ENCODE measurements around the gene AIG1. TPM values are rescaled to one million over a fixed set of nuclear protein-coding genes. Genes with fewer than 3 reads are reported as not detected.

AIG1 gene
- total RNA-seq, 1 donor, result 70.9 TPM

DNA sequence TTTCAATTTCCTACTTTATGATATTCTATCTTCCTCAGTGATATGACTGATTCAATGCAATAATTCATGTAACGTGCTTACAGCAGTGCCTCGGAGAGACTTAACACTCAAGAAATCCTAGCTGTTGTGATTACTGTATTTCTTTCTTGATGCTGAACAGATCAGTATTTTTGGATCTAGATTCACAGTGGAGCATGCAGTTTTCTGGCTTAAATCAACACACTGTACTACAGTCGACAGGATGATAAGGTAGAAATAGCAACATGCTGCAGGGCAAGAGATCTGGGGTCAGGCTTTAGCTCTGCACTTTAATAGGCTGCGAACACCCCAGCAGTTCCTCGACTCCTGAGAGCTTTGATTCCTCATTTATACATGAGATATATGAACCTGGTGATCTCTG is 161.0 kb downstream of the AIG1 start:
- Histone ChIP-seq H3K79me2 (ENCODE audit: insufficient read depth, low read length) (no peaks in the 10 kb centered on the region), H3K4me3 (ENCODE audit: insufficient read depth, low read length) (no peak overlapping the region), H3K36me3 (ENCODE audit: insufficient read depth, low read length) (no peaks in the 10 kb centered on the region), H3K27me3 (ENCODE audit: insufficient read depth, low read length) (no peaks in the 10 kb centered on the region), H3K9me3 (ENCODE audit: low read depth, low read length) (no peaks in the 10 kb centered on the region), H4K20me1 (ENCODE audit: insufficient read depth, low read length) (no peaks in the 10 kb centered on the region), H2AFZ (ENCODE audit: low read length) (no peak overlapping the region), H3K4me2 (ENCODE audit: insufficient read depth, low read length) (no peak overlapping the region), H3K27ac (ENCODE audit: low read depth, low read length) (no peak overlapping the region), H3K4me1 (ENCODE audit: insufficient read depth, low read length) (no peaks in the 10 kb centered on the region)
- TF ChIP-seq, protein P1, sequence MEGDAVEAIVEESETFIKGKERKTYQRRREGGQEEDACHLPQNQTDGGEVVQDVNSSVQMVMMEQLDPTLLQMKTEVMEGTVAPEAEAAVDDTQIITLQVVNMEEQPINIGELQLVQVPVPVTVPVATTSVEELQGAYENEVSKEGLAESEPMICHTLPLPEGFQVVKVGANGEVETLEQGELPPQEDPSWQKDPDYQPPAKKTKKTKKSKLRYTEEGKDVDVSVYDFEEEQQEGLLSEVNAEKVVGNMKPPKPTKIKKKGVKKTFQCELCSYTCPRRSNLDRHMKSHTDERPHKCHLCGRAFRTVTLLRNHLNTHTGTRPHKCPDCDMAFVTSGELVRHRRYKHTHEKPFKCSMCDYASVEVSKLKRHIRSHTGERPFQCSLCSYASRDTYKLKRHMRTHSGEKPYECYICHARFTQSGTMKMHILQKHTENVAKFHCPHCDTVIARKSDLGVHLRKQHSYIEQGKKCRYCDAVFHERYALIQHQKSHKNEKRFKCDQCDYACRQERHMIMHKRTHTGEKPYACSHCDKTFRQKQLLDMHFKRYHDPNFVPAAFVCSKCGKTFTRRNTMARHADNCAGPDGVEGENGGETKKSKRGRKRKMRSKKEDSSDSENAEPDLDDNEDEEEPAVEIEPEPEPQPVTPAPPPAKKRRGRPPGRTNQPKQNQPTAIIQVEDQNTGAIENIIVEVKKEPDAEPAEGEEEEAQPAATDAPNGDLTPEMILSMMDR (IDR thresholded peaks at IDR 0.05; ENCODE audit: extremely low read depth, low read depth, low read length), result no peak
- DNase-seq (ENCODE audit: insufficient read length, low spot score, missing footprints), result no peak

DNA sequence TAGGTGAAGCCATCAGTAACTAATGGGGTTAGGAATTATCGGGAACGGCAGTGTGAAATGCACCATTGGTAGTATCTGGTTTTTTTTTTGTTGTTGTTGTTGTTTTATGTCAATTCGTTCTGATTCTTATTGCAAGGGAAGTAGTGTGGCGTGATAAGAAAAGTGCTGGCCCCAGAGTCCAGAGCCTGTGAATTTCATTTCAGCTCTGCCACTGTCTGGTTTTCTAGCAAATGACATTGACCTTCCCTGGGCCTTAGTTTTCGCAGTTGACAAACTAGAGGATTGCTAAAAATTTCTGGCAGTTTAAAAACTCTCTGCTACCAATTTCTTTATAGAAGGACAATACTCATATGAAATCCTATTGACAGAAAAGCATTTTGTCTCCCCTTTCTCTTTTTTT is 161.6 kb downstream of the AIG1 start:
- no peaks in the 10 kb centered on the region for H4K20me1 ChIP-seq (ENCODE audit: insufficient read depth, low read length)
- H3K36me3 ChIP-seq (ENCODE audit: insufficient read depth, low read length), result no peaks in the 10 kb centered on the region
- H2AFZ ChIP-seq (ENCODE audit: low read length), result no peak overlapping the region
- H3K79me2 ChIP-seq (ENCODE audit: insufficient read depth, low read length), result no peaks in the 10 kb centered on the region
- TF ChIP-seq, protein P1 (IDR thresholded peaks at IDR 0.05; ENCODE audit: extremely low read depth, low read depth, low read length), result no peak
- no peak overlapping the region for H3K27ac ChIP-seq (ENCODE audit: low read depth, low read length)
- H3K4me1 ChIP-seq (ENCODE audit: insufficient read depth, low read length), result no peaks in the 10 kb centered on the region
- DNase-seq (ENCODE audit: insufficient read length, low spot score, missing footprints), result no peak
- H3K27me3 ChIP-seq (ENCODE audit: insufficient read depth, low read length), result no peaks in the 10 kb centered on the region
- no peak overlapping the region for H3K4me2 ChIP-seq (ENCODE audit: insufficient read depth, low read length)
- H3K4me3 ChIP-seq (ENCODE audit: insufficient read depth, low read length), result no peak overlapping the region
- no peaks in the 10 kb centered on the region for H3K9me3 ChIP-seq (ENCODE audit: low read depth, low read length)

DNA sequence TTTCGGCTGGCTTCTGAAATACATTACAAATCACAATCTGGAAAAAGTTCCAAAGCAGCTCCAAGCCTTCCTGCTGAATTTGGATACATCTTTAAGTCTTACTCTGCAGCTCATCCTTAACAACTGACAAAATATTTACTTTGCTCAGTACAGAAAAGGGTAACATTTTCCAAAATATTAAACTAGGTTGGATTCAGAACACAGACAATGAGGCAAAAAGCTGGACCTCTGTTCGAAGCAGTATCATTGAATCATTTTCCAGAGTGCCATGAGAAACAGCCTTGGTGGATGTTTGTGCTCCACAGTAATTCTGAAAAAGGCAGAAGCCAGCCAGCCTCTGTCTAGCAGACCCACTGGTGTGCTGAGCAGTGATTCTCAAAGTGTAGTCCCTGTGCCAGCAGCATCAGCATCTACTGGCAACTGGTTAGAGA is 162.1 kb downstream of the AIG1 start:
- H3K9me3 ChIP-seq (ENCODE audit: low read depth, low read length), result no peaks in the 10 kb centered on the region
- no peaks in the 10 kb centered on the region for H3K79me2 ChIP-seq (ENCODE audit: insufficient read depth, low read length)
- no peak overlapping the region for H3K4me2 ChIP-seq (ENCODE audit: insufficient read depth, low read length)
- TF ChIP-seq, protein P1 (IDR thresholded peaks at IDR 0.05; ENCODE audit: extremely low read depth, low read depth, low read length), result no peak
- no peaks in the 10 kb centered on the region for H3K36me3 ChIP-seq (ENCODE audit: insufficient read depth, low read length)
- H3K4me1 ChIP-seq (ENCODE audit: insufficient read depth, low read length), result no peaks in the 10 kb centered on the region
- no peak for DNase-seq (ENCODE audit: insufficient read length, low spot score, missing footprints)
- H3K27me3 ChIP-seq (ENCODE audit: insufficient read depth, low read length), result no peaks in the 10 kb centered on the region
- no peak overlapping the region for H2AFZ ChIP-seq (ENCODE audit: low read length)
- no peak overlapping the region for H3K4me3 ChIP-seq (ENCODE audit: insufficient read depth, low read length)
- H3K27ac ChIP-seq (ENCODE audit: low read depth, low read length), result no peak overlapping the region
- no peaks in the 10 kb centered on the region for H4K20me1 ChIP-seq (ENCODE audit: insufficient read depth, low read length)

DNA sequence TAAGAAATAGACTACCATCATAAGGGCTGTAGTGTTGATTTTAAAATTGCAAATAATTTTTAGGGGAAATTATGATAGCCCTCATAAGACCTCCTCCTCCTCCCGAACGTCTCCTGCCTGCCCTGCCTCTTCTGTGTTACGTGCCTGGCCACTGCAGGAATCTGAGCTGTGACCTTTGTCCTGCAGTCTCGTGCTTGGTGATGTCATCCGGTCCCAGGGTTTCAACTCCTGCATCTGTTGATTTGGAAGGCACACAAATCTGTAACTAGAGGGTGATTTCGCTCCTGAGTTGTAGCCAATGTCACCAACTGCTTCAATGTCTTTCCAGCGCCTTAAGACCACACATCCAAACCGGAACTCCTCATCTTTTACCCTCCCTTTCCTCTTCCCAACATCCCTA is 163.2 kb downstream of the AIG1 start:
- Histone ChIP-seq H4K20me1 (ENCODE audit: insufficient read depth, low read length) (no peaks in the 10 kb centered on the region), H2AFZ (ENCODE audit: low read length) (no peak overlapping the region), H3K4me3 (ENCODE audit: insufficient read depth, low read length) (no peak overlapping the region), H3K4me2 (ENCODE audit: insufficient read depth, low read length) (no peak overlapping the region), H3K36me3 (ENCODE audit: insufficient read depth, low read length) (no peaks in the 10 kb centered on the region), H3K27me3 (ENCODE audit: insufficient read depth, low read length) (no peaks in the 10 kb centered on the region), H3K27ac (ENCODE audit: low read depth, low read length) (no peak overlapping the region), H3K4me1 (ENCODE audit: insufficient read depth, low read length) (no peaks in the 10 kb centered on the region), H3K79me2 (ENCODE audit: insufficient read depth, low read length) (no peaks in the 10 kb centered on the region), H3K9me3 (ENCODE audit: low read depth, low read length) (no peaks in the 10 kb centered on the region)
- TF ChIP-seq, protein P1 (IDR thresholded peaks at IDR 0.05; ENCODE audit: extremely low read depth, low read depth, low read length), result no peak
- DNase-seq (ENCODE audit: insufficient read length, low spot score, missing footprints), result no peak
